ENCODE measurements around the gene THOC2. TPM values are rescaled to one million over a fixed set of nuclear protein-coding genes. Genes with fewer than 3 reads are reported as not detected.

The THOC2 gene
- total and polyA plus RNA-seq, 10 of the 15 experiments (the other 5 are each of a cell fraction or from before 2014, with no cell fraction given) = 64.8 to 136 (median 75.1) TPM

DNA sequence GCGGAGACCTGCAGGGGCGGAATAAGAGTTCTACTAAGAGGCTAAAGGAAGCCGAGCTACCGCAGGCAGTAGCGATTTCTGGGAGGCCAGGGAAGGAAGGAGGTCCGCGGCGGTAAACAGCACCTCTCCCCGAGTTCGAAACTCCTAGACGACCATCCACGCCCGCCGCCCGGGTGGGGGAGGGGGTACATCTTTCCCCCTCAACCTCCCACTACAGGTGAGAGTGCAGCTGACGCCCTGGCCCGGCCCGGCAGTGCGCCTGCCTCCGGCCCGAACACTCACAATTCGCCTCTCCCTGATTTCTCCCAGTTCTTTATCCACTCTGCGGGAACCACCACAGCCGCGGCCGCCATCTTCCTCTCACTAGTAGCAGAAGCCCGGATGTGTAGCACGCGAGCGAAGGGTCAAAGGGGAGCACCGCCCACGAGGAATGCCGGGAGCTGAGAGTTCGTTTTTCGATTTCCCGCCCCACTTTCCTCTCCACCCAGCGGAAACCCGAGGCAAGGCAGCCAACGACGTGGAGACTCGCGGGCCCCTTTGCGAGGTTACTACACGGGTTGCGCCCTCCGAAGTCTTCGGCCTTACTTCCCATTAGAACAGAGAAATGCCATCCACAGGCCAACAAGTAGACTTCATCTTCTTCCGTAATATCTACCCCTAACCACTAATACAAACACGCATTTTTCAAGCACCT lies at the start of gene THOC2 (continued):
- TF ChIP-seq KLF5 (IDR thresholded peaks at IDR 0.05; ENCODE audit: partially characterized antibody) = no peak
- no peak for TF ChIP-seq ATF7 (IDR thresholded peaks at IDR 0.05; ENCODE audit: low read depth)
- TF ChIP-seq EZH2 (IDR thresholded peaks at IDR 0.05; ENCODE audit: borderline replicate concordance, control insufficient read depth, low read depth, low read length) = no peak
- peak; percentile 94 to 95 for TF ChIP-seq BHLHE40 (IDR thresholded peaks at IDR 0.05; ENCODE audit: borderline replicate concordance in 1 of 2, low read depth in 2 of 2, low read length in 1 of 2)
- no peak for TF ChIP-seq RFX5 (IDR thresholded peaks at IDR 0.05; ENCODE audit: low read depth, low read length)
- no peak for TF ChIP-seq SUPT20H (IDR thresholded peaks at IDR 0.05; ENCODE audit: borderline replicate concordance, control insufficient read depth, low read depth, low read length)
- TF ChIP-seq, protein P1, sequence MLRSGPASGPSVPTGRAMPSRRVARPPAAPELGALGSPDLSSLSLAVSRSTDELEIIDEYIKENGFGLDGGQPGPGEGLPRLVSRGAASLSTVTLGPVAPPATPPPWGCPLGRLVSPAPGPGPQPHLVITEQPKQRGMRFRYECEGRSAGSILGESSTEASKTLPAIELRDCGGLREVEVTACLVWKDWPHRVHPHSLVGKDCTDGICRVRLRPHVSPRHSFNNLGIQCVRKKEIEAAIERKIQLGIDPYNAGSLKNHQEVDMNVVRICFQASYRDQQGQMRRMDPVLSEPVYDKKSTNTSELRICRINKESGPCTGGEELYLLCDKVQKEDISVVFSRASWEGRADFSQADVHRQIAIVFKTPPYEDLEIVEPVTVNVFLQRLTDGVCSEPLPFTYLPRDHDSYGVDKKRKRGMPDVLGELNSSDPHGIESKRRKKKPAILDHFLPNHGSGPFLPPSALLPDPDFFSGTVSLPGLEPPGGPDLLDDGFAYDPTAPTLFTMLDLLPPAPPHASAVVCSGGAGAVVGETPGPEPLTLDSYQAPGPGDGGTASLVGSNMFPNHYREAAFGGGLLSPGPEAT (IDR thresholded peaks at IDR 0.05; ENCODE audit: low read depth) = peak; percentile 64
- peak; percentile 95 for TF ChIP-seq YY1 (IDR thresholded peaks at IDR 0.05; ENCODE audit: low read depth, low read length)
- TF ChIP-seq EP300 (IDR thresholded peaks at IDR 0.05; ENCODE audit: borderline replicate concordance in 1 of 2, control insufficient read depth in 1 of 2, low read depth in 2 of 2, low read length in 2 of 2) = no peak
- TF ChIP-seq SP1 (IDR thresholded peaks at IDR 0.05; ENCODE audit: low read depth, low read length) = peak; percentile 12
- no peak for TF ChIP-seq NFYB (IDR thresholded peaks at IDR 0.05; ENCODE audit: insufficient read depth, low read depth, low read length)
- TF ChIP-seq SIX5 (IDR thresholded peaks at IDR 0.05; ENCODE audit: low read depth, low read length, severe bottlenecking) = no peak
- no peak for TF ChIP-seq HCFC1 (IDR thresholded peaks at IDR 0.05; ENCODE audit: low read length)
- TF ChIP-seq, protein P2, sequence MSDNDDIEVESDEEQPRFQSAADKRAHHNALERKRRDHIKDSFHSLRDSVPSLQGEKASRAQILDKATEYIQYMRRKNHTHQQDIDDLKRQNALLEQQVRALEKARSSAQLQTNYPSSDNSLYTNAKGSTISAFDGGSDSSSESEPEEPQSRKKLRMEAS (IDR thresholded peaks at IDR 0.05; ENCODE audit: low read depth, low read length) = peak; percentile 29; the same call in 1 of the 2 replicates
- TF ChIP-seq, protein P3, sequence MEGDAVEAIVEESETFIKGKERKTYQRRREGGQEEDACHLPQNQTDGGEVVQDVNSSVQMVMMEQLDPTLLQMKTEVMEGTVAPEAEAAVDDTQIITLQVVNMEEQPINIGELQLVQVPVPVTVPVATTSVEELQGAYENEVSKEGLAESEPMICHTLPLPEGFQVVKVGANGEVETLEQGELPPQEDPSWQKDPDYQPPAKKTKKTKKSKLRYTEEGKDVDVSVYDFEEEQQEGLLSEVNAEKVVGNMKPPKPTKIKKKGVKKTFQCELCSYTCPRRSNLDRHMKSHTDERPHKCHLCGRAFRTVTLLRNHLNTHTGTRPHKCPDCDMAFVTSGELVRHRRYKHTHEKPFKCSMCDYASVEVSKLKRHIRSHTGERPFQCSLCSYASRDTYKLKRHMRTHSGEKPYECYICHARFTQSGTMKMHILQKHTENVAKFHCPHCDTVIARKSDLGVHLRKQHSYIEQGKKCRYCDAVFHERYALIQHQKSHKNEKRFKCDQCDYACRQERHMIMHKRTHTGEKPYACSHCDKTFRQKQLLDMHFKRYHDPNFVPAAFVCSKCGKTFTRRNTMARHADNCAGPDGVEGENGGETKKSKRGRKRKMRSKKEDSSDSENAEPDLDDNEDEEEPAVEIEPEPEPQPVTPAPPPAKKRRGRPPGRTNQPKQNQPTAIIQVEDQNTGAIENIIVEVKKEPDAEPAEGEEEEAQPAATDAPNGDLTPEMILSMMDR (IDR thresholded peaks at IDR 0.05 in 2 of 3, conservative IDR thresholded peaks at IDR 0.05 in 1 of 3; ENCODE audit: control insufficient read depth in 2 of 3, extremely low read depth in 1 of 3, insufficient read depth in 1 of 3, low read depth in 3 of 3, low read length in 3 of 3) = peak; percentile 12 to 25 (median 20); a peak in 3 of 6 replicates
- no peak for TF ChIP-seq BMI1 (IDR thresholded peaks at IDR 0.05; ENCODE audit: borderline replicate concordance)
- peak; percentile 35; the same call in 1 of the 2 replicates for TF ChIP-seq MXI1 (IDR thresholded peaks at IDR 0.05; ENCODE audit: low read depth, low read length)
- TF ChIP-seq POLR2AphosphoS5 (IDR thresholded peaks at IDR 0.05; ENCODE audit: low read length) = peak; percentile 63
- 0 out of 2 replicates have a peak, but pooled peaks have one; percentile 57 for TF ChIP-seq CREB1 (IDR thresholded peaks at IDR 0.05; ENCODE audit: low read depth)
- TF ChIP-seq, protein P4, sequence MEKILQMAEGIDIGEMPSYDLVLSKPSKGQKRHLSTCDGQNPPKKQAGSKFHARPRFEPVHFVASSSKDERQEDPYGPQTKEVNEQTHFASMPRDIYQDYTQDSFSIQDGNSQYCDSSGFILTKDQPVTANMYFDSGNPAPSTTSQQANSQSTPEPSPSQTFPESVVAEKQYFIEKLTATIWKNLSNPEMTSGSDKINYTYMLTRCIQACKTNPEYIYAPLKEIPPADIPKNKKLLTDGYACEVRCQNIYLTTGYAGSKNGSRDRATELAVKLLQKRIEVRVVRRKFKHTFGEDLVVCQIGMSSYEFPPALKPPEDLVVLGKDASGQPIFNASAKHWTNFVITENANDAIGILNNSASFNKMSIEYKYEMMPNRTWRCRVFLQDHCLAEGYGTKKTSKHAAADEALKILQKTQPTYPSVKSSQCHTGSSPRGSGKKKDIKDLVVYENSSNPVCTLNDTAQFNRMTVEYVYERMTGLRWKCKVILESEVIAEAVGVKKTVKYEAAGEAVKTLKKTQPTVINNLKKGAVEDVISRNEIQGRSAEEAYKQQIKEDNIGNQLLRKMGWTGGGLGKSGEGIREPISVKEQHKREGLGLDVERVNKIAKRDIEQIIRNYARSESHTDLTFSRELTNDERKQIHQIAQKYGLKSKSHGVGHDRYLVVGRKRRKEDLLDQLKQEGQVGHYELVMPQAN (conservative IDR thresholded peaks at IDR 0.05) = peak; percentile 56; the same call in 1 of the 2 replicates
- no peak for TF ChIP-seq MYB (IDR thresholded peaks at IDR 0.05; ENCODE audit: borderline replicate concordance, low read depth, low read length)
- TF ChIP-seq ZNF207 (IDR thresholded peaks at IDR 0.05; ENCODE audit: borderline replicate concordance) = no peak
- peak; percentile 36; the same call in 1 of the 2 replicates for TF ChIP-seq CHD2 (IDR thresholded peaks at IDR 0.05; ENCODE audit: borderline replicate concordance, low read depth, low read length)

All from GM12878 (cell line).